ENCODE results near the gene RAB9B.

DNA sequence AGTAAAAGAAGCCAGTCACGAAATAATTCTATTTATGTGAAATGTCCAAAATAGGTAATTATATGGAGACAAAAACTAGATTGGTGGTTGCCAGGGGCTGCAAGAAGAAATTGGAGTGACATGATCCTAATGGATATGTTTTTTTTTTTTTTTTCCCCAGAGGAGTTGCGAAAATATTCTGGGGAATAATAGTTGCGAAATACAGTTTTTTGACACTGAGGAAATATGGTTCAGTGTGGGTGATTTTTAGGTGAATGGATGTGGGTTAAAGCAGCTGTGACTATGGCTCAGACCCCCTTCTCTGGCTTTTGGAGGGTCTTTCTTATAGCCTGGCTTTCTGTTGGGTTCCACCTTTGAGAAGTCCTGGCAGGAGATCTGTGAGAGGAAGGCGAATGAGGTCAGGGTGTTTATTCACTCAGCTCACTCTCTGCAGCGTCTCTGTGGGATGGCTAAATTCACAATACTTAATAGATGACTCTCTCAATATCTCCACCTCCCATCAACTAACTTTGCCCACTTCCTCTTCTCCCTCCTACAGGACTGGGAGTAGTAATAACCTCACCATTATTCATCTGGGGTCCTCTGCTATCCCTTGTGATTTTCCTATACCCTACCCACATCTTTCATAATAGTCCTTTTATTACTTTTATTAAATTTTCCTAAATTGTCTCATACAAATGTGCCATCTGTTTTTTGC is 15.3 kb upstream of the RAB9B start:
- TF ChIP-seq, protein P1, sequence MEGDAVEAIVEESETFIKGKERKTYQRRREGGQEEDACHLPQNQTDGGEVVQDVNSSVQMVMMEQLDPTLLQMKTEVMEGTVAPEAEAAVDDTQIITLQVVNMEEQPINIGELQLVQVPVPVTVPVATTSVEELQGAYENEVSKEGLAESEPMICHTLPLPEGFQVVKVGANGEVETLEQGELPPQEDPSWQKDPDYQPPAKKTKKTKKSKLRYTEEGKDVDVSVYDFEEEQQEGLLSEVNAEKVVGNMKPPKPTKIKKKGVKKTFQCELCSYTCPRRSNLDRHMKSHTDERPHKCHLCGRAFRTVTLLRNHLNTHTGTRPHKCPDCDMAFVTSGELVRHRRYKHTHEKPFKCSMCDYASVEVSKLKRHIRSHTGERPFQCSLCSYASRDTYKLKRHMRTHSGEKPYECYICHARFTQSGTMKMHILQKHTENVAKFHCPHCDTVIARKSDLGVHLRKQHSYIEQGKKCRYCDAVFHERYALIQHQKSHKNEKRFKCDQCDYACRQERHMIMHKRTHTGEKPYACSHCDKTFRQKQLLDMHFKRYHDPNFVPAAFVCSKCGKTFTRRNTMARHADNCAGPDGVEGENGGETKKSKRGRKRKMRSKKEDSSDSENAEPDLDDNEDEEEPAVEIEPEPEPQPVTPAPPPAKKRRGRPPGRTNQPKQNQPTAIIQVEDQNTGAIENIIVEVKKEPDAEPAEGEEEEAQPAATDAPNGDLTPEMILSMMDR (IDR thresholded peaks at IDR 0.05): no peak
- no peak for TF ChIP-seq SIN3A (IDR thresholded peaks at IDR 0.05; ENCODE audit: borderline replicate concordance, insufficient read depth, low read depth, low read length)
- no peak for TF ChIP-seq POLR2AphosphoS5 (IDR thresholded peaks at IDR 0.05; ENCODE audit: low read depth, low read length)
